NCI-H510A (cell line): ENCODE data around the gene FAM83C.

Experiments used
- DNase-seq: peaks from one replicate; lab custom pipeline; 2025; lab: John Stamatoyannopoulos, UW

The FAM83C gene

DNA sequence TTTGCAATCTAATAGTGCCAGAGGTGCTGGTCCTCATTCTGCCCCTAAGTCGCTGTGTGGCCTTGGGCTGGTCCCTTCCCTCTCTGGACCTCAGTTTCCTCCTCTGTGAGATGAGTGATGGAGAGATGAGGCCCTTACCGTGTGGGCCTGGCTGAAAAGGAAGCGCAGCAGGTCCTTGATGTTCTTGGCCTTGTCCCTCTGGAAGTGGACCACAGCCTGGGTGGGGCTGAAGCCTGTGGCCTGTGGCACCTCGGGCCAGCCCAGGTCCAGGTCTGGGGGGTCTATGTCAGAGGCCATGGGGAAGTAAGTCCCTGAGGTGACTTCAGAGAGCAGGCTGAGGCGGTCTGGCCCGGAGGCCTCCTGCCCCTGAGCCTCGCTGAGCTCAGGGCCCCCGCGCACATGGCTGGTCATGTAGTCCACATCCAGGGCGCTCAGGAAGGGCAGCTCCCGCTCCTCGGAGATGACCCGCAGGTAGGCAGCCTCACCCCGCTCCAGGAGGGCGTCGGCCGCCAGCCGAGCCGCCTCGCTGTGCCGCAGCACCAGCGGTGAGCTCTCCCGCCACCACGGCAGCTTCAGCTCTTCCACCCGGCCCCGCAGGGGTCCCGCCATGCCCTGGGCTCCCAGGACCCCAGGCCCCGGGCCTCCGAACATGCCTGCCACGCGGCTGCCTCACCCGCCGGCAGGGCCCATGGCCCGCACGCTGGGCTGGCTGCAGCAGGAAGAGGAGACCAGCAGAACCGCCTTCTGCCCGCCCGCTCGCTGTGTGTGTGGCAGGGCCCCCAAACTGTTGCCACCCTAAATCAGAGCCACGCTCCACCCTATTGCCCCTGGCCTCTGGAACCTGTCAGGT is at the start of gene FAM83C:
FAM83C (minus strand) TSS at position 772 of the 850 bp plus-strand sequence; CDS start at position 651, 121 bp downstream.
- no peak for DNase-seq

DNA sequence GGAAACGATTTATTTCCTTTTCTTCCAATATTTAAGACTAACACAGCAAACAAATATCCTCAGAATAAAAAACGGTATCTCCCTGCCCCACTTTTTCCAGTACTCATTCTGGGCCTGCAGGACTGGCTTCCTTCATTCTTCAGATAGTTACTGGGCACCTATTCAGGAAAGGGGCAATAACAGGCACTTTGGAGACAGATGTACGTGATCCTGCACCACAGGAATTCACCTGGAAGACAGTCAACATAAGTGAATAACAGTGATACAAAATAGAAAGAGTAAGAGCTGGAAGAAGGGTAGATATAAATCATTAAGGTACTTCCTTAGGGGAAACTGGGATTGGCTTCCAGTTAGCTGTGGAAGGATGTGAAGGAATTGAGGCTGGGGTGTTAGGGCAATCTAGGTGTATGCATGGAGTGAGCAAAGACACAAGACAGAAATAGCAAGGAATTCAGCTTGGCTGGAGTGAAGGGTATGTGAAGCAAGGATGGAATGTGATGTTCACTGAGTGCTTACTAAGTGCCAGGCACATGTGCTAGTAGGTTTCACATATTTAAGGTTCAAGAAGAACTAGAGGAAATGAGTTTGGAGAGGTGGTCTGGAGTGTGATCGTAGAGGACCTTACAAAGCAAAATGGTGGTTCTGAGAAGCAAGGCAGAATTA is 49.3 kb upstream of the FAM83C start:
- no peak for DNase-seq

DNA sequence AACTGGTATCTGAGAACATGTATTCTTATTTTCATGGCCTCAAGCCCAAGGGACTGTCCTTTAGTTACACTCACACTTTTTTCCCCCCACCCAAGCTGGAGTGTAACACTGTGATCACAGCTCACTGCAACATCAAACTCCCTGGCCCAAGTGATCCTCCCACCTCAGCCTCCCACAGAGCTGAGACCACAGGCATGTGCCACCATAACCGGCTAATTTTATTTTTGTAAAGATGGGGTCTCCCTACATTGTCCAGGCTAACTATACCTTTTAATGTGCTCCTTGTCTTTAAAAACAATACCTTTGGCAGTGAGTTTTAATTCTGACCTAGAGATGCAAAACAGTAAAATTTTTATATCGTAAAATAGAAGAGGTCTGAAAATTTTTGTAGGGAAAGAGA is 48.2 kb upstream of the FAM83C start:
- no peak for DNase-seq

DNA sequence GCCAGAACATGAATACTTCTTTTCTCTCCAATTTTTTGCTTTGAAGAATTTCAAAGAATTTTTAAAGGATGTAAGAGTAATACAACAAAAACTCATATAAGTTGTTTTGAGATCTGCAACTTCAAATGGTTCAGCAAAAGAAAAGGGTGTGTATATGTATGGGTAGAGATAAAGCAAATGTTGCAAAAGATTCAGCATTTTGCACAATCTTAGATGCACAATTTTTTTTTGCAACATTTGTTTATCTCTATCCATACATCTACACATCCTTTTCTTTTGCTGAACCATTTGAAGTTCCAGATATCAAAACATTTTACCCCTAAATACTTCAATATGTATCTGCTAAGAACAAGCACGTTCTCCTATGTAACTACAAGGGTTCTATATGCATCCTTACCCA is 47.4 kb upstream of the FAM83C start:
- no peak for DNase-seq

DNA sequence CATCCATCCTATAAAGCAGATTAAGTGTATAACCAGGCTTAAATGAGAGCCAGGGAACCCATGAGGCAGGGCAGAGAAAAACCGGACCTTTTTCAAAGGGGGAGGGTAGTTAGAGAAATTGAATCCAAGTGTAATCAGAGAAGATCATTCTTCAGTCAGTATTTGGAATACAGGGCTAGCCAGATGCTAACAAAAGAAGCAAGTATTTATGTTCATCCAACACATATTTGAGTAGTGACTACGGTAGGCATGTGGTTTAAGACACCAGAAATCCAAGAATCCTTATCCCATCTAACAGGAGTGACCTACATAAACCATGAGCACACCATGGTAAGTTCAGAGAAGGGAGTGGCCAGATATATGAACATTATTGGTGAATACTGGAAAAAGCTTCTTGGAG is 46.8 kb upstream of the FAM83C start:
- no peak for DNase-seq

DNA sequence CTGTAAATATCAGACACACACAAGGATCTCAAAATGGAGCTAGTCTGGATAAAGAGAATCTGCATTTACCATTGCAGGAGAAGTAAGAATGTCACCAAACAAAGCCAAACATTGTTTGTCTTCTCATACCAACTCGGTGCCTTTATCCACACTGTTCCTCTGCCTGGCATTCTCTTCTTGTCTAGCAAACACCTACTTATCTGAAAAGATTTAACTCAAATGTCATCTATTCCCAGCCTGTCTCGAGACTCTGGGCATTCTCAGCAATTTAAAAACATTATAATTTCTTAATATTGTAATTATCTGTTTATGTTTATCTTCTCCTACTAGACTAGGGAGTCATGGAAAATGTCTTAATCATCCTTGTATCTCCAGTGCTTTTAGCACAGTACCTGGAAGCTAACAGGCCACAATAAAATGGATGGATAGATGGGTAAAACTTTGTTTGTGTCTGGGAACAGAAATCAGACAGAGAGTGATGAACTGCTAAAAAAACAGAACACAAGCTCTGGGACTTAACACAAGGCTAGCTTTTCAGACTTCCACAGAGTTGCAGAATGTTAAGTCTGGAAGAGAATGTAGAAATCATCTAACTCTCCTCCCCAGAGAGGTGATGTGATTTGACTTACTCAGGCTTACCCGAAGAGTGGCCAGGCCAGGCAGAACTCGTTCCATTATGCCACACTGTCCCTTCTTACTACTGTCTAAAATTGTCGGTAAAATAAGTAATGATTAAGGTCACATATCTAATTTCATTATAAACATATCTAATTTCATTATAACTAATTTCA is 42.3 kb upstream of the FAM83C start:
- no peak for DNase-seq

DNA sequence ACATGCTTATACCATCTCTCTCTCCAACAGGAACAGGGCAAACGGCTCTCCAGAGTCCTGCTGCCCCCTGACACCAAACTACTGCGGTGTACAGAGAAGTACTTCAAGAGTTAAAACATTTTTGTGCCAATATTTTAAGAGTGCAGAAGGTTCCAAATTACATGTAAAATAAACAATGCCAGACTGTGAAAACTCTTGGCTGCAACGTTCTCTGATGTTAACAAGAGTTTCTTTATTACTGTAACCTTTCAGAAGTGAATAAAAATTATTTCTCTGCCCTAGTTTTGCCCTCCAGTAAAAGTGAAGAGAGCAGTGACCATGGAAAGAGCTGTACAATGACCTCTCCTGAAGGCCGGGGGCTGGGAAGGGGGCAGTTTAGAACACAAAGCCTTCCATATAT is 41.4 kb upstream of the FAM83C start:
- no peak for DNase-seq

DNA sequence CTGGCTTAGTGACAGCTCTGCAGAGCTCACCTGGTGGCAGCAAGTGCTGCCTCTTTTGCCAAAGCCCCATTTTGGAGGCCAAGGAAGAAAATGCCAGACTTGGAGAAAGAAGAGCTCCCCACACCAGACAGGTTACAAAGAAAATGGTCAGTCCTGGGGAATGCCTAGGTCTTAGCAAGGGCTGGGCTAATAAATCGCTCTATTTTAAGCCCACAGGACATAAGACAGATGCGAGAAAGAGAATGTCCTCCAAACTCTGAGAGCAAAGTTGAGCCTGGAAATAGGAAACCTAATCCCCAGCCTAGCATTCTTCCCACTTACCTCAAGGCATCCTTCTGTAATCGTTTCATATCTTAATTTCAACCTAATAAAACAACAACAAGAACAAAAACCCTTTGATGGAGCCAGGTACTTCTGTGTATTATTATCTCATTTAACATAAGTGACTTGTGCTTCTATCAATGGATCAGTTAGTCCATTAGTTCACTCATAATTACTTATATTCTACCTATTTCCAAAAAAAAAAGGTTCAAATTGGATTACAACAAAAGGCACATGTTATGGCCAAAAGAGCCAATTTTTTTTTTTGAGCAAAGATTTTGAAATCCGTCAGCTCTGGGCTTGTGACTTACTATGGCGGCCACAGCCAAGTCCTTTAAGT is 40.4 kb upstream of the FAM83C start:
- no peak for DNase-seq

DNA sequence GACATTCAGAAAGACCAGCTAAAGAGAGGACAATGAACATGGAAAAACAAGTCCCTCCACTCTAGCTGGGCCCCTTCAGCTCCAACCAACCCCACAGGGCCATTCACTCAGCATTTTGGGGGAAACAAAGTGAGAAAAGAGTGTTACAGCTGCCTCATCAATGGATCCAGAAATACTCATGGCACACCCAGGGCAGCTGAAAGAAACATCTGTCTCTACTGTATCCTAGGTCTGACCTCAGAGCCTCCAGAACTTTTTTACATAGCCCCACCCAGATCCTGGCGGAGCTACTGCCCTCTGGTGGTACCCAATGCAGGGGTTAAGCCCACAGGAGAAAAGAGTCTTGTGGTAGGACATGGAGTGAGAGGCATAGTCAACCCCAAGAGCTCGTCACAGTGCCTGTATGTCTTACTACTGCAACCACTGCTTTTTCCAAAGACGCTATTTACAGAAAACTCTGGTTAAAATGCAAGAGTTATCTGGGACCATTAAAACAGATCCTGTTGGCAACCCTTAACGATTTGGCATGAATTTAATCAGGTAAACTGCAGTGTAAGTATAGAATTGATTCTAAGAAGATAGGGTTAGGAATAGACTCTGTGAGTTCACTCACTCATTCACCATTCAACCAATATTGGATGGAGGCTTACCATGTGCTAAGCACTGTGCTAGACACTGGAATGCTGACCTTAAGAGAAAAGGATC is 37.4 kb upstream of the FAM83C start:
- no peak for DNase-seq

DNA sequence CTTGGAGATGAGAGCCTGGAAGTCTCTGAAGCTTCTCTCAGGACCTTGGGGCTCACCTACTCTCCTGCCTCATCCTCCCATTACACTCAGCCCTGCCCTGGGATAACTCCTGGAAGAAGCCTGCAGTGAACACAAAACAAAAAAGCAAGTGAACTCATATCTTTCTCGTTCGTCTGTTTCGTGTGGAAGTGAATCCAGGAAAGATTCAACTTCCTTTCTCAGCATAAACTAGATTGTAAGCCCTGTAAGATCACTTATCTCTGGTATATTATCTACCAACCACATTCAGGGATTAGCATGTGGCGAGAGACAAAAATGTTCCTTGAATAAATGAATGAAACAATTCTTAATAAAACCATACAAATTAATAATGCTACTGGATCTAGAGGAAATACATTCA is 36.5 kb upstream of the FAM83C start:
- DNase-seq = no peak

DNA sequence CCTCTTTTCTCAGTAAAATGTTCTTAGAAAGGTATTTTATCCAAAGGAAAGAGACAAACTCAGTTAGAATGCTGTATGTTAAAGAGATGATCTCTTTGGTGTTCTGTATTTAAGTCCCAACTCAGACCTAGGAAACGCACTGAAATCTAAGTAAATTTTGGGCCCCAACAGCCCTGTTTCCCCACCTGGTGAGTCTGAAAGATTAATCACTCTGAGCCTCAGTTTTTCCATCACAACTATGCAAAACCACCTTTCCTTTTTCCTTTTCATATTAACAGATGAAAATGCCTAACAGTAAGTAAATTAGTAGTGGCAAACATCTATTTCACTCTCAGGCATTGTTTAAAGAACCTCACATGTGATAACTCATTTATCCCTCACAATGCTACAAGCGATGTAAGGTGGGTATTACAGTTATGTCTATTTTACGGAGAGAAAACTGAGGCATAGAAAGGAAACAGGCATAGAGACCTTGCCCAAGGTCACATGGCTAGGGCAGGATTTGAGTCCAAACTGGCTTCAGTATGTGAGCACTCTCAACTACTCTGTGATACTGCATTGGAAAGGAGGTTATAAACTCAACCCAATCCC is 36.0 kb upstream of the FAM83C start:
- DNase-seq = no peak

DNA sequence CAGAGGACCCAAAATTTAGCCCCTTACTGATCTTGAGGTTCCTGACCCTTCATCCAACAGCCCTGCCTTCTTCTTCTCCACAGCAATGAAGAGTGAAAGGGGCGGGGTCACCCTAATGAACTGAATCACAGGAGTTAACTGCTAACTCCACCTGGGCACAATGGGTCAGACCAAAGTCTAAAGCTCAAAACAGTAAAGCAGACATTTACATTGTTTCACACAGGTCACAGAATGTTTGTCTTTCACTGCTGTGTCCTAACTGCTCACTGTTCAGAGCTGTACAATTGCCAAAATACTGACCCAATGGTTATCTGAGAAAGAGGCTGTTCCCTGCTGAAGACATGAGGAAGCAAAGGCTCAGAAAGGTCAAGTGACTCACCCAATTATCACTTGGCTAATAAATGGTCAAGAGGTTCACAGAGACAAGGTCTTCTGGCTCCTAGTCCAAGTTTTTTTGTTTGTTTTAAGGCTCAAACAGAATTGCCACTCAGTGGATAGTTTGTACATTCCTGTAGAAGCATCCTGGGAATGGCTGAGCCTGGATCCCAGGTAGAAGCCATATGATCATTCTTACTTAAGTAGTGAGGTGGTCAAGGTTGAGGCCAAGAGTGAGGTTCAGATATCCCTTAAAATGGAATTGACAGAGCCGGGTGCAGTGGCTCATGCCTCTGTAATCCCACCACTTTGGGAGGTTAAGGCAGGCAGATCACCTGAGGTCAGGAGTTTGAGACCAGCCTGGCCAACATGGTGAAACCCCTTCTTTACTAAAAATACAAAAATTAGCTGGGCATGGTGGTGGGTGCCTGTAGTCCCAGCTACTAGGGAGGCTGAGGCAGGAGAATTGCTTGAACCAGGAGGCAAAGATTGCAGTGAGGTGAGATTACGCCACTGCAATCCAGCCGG is 35.1 kb upstream of the FAM83C start:
- DNase-seq = no peak

DNA sequence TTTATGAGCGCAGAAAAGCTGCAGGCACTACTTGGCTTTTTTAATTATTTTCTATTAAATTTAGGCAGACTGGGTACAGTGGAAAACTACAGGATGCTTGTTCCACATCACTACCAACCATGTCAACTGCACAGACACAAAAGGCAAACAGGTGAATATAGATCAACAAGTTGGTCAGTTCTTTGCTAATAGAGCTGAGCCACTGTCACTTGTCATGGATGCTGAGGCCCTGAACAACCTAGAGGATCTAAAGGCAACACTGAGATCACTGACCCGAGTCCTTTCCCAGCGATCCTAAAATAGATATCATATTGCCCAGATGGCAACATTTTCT is 34.5 kb upstream of the FAM83C start:
- DNase-seq = no peak

DNA sequence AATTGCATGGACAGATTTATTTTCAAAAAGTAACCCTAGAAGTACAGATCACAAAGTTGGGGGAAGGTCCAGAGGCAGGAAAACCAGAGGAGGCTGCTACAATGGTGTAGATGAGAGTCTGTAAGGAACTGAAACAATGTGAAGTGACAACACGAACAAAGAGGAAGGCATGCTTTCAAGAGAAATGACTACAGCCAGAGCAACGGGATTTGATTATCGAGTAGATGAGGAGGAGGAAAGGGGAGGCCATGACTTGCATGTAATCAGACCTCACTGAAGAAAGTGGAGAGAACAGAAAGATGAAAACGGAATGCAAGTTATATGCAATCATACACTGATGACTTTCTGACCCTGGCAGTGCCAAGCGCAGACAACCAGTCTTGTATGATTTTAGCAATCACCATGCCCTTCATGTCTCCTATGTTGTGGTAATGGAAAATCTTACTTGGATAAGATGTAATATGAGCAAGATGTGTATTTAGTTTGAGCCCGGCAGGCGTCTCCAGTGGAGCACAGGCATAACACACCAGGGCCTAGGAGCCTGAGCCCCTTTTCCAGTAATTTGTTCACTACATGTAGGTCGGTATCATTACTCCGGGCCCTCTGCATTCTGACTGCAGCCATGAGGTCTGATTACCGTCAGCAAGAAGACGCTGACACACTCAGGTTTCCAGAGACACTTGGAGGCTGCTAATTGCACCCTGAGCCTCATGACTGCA is 34.0 kb upstream of the FAM83C start:
- no peak for DNase-seq

DNA sequence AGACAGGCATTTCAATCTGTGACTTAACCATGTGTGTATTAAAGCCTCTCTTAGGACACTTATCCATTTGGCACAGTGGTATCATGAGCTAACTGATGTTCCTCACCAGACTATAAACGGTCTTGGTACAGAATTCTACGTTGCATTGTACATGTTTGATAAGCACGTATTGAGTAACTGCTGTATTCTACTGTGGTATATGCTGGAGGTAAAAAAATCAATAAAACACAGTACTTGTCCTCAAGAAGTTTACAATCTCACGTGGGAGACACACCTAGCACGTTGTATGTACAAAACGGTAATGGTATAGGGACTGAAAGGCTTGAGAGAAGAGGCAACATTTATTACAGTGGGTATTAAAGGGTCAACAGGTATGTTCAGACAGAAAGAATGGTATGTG is 33.2 kb upstream of the FAM83C start:
- no peak for DNase-seq

DNA sequence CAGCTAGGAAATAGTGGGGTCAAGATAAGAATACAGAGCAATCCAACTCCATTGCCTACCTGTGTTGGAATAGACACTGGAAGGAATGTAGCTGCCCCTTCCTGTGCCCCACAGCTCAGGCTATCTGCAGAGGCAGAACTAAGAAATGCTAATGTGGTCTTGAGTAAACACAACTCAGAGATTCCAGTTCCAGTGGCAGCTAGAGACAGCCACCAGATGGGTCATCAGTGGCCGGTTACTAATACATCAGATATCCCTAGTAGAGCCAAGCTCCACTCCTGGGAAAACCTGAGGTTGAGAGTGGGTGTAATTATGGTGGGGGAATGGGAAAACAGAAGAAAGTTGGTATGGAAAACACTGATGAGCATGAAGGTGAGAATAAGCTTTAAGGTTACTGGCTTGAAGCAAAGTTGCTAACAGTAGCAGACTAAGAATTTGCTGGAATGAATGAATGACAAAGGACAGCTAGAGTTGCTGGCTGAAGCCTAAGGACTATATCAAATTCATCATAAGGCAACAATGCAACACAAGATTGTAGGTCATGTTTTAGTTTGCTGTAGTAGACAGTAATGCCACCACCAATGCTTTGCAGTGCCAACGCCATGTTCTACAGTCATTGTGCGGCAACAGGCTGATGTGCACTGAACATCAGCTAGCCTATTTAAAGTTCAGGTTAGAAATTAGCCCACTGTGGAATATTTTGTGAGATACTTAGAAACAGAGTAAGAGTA is 28.3 kb upstream of the FAM83C start:
- no peak for DNase-seq

DNA sequence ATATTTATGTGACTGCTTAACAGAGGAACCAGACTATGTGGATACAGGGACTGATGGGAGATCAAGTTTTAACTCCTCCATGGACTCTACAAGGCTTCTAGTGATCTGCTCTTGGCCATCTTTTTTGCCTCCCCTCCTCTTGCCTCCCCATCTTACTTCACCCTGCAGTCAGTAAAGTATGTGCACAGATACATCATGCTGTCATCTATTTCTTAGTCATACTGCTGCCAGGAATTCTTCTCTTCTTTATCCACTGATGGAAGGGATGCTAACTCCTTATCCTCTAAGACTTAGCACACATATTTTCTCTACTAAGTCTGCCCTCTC is 27.6 kb upstream of the FAM83C start:
- DNase-seq = no peak

DNA sequence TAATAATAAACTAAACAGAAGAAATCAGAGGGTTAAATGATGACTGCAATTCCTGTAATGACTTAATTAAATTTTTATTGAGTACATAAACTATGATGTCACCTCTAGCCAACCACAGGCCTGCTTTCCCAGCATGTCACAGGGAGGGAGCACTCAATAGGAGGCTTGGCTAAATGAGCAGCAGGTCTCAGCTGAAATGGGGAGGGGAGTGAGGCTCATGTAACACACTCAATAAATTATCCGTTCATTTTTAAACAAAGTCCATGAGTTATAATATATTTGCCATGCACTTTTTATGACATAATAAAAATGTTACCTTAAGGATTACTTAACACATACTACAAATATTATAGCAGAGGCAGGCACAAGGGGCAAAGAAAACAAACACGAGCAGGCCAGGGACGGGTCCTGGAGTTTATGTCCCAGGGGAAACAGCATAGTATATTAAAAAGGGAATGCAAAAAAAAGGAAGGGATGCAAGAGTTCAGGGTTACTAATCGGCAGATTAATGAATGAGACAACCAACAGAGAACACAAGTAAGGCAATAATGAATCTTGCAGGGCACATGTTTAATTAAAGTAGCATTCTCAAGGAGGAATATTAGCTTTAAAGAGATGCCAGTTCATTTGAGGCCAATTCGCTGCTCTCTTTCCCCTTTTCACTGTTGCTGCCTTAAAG is 27.1 kb upstream of the FAM83C start:
- no peak for DNase-seq
